Caco-2 (cell line): ENCODE results near the gene MS4A10. TPM values are rescaled to one million over a fixed set of nuclear protein-coding genes. Genes with fewer than 3 reads are reported as not detected.

ENCODE experiments used
- BruUV-seq: library from RNA; stranded (reverse); fragments of 400-500 nt; replicated peaks from 2 replicates; lab custom pipeline; 2021; lab: Mats Ljungman, UMichigan
- CTCF ChIA-PET: fragments of 300-600 bp; sonication (Branson Sonifier 250); formaldehyde crosslinking; loops from one replicate; lab custom pipeline; 2022; ENCODE audit warnings: antibody characterized with exemption; lab: Charles Lee
- POLR2A ChIA-PET: fragments of 300-600 bp; sonication (Branson Sonifier 250); formaldehyde crosslinking; loops from one replicate; lab custom pipeline; 2022; ENCODE audit warnings: antibody characterized with exemption; lab: Charles Lee
- DNase-seq, 2 experiments: peaks; one replicate each; pipeline versions ENCODE4 v3.0.0 to v3.0.0-alpha.2; 2020 to 2022
- H3K27me3 ChIP-seq: replicated peaks from 2 replicates; pipeline ENCODE4 v1.6.0; 2011; ENCODE audit warnings: low read length; ENCODE audit not compliant: control insufficient read depth, insufficient read depth
- H3K36me3 ChIP-seq: 2 replicates; pipeline ENCODE4 v1.5.1; 2011; ENCODE audit warnings: low read length; ENCODE audit not compliant: control insufficient read depth, insufficient read depth
- H3K4me1 ChIP-seq: fragments of 250-450 bp; sonication (Bioruptor Pico); 2 replicates; pipeline ENCODE4 v1.5.1; 2020; ENCODE audit warnings: mild to moderate bottlenecking
- H3K4me3 ChIP-seq: 2 replicates; pipeline ENCODE4 v1.5.1; 2011; ENCODE audit warnings: low read depth, mild to moderate bottlenecking, control low read depth, low read length
- H3K9me3 ChIP-seq: fragments of 250-450 bp; sonication (Bioruptor Pico); 2 replicates; pipeline ENCODE4 v1.5.1; 2020; ENCODE audit warnings: mild to moderate bottlenecking, moderate library complexity
- H3K27ac Mint-ChIP-seq: one replicate; pipeline ENCODE4 v1.8.0; 2022; ENCODE audit warnings: mixed read lengths; ENCODE audit not compliant: unreplicated experiment
- H3K27me3 Mint-ChIP-seq: one replicate; pipeline ENCODE4 v1.8.0; 2022; ENCODE audit warnings: mixed read lengths; ENCODE audit not compliant: insufficient read depth, unreplicated experiment
- H3K36me3 Mint-ChIP-seq: one replicate; pipeline ENCODE4 v1.8.0; 2022; ENCODE audit warnings: mild to moderate bottlenecking, mixed read lengths; ENCODE audit not compliant: insufficient read depth, unreplicated experiment
- H3K4me1 Mint-ChIP-seq: one replicate; pipeline ENCODE4 v1.8.0; 2022; ENCODE audit warnings: low read depth, mixed read lengths; ENCODE audit not compliant: unreplicated experiment
- H3K4me3 Mint-ChIP-seq: one replicate; pipeline ENCODE4 v1.8.0; 2022; ENCODE audit warnings: mild to moderate bottlenecking, moderate library complexity, mixed read lengths; ENCODE audit not compliant: unreplicated experiment
- H3K9me3 Mint-ChIP-seq: one replicate; pipeline ENCODE4 v1.8.0; 2022; ENCODE audit warnings: mixed read lengths; ENCODE audit not compliant: unreplicated experiment
- intact Hi-C: fragments of 100-400 bp; cut with micrococcal nuclease; formaldehyde crosslinking; loops from one replicate; pipeline ENCODE4 v1.10.0; 2022; ENCODE audit not compliant: unreplicated experiment
- total RNA-seq: library from RNA; stranded (reverse); gene quantifications from 2 replicates; pipeline ENCODE4 v1.2.3, GENCODE V29; 2022
- TF ChIP-seq, protein P1 (sequence below), 2 experiments: fragments of 200-600 bp in 1 of 2; IDR thresholded peaks; 1 replicate in 1 of 2; 2 replicates in 1 of 2; pipeline versions ENCODE4 v1.5.1 to v1.8.0; 2011 to 2022; ENCODE audit warnings: antibody characterized with exemption in 1 of 2, control low read depth in 1 of 2, inconsistent platforms in 1 of 2, low read depth in 1 of 2, low read length in 1 of 2, mild to moderate bottlenecking in 1 of 2, moderate library complexity in 1 of 2; ENCODE audit not compliant: insufficient read depth in 1 of 2, severe bottlenecking in 1 of 2, unreplicated experiment in 1 of 2

The MS4A10 gene
- total RNA-seq, 1 experiment from 2014 or later, result 0.14 TPM

DNA sequence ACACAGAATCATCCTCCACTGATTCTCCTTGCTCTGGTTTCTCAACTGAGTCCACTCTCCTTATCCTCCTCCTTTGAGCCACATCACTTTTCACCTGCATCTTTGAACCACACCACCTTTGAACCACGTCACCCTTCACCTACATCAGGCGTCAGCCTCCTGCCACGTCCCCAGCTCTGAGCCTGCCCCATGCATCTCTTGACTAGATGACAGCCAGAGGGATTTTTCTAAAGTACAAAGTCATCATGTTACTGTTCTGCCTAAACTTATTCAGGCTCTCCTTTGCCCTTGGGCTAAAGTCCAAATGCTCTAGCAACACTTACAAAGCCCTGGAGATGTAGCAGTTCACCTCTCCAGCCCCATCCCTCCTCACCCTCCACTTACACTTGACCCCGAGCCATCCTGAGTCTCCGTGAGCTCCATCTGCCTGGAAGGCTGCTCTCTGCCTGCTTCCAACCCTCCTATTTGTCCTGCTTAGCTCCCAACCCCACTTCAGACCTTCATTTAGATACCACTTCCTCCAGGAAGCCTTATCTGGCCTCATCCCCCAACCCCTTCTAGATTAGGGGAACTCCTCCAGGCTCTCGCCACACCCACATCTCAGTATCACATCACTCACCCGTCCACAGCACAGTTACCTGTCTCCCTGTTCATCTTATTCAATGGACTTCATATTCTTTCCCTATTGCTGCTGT is 3.7 kb upstream of the MS4A10 start:
- H3K27ac Mint-ChIP-seq, result no peak overlapping the region
- H3K9me3 Mint-ChIP-seq, result no peaks in the 10 kb centered on the region
- intact Hi-C loops, result no loop called here
- Histone ChIP-seq H3K4me1 (peaks cover 8% of the 10 kb centered on the region; the same call in 1 of the 2 replicates), H3K27me3 (no peaks in the 10 kb centered on the region), H3K36me3 (no peaks in the 10 kb centered on the region), H3K4me3 (no peak overlapping the region), H3K9me3 (no peaks in the 10 kb centered on the region)
- ChIA-PET CTCF (no interaction called here), POLR2A (no interaction called here)
- no peak for DNase-seq
- TF ChIP-seq, protein P1, sequence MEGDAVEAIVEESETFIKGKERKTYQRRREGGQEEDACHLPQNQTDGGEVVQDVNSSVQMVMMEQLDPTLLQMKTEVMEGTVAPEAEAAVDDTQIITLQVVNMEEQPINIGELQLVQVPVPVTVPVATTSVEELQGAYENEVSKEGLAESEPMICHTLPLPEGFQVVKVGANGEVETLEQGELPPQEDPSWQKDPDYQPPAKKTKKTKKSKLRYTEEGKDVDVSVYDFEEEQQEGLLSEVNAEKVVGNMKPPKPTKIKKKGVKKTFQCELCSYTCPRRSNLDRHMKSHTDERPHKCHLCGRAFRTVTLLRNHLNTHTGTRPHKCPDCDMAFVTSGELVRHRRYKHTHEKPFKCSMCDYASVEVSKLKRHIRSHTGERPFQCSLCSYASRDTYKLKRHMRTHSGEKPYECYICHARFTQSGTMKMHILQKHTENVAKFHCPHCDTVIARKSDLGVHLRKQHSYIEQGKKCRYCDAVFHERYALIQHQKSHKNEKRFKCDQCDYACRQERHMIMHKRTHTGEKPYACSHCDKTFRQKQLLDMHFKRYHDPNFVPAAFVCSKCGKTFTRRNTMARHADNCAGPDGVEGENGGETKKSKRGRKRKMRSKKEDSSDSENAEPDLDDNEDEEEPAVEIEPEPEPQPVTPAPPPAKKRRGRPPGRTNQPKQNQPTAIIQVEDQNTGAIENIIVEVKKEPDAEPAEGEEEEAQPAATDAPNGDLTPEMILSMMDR (IDR thresholded peaks at IDR 0.05; ENCODE audit: insufficient read depth in 1 of 2, low read depth in 1 of 2, low read length in 1 of 2, severe bottlenecking in 1 of 2, unreplicated experiment in 1 of 2), result no peak
- no TSS peak for BruUV-seq
- H3K27me3 Mint-ChIP-seq, result no peaks in the 10 kb centered on the region
- no peak overlapping the region for H3K4me3 Mint-ChIP-seq
- H3K4me1 Mint-ChIP-seq, result no peaks in the 10 kb centered on the region
- no peaks in the 10 kb centered on the region for H3K36me3 Mint-ChIP-seq

DNA sequence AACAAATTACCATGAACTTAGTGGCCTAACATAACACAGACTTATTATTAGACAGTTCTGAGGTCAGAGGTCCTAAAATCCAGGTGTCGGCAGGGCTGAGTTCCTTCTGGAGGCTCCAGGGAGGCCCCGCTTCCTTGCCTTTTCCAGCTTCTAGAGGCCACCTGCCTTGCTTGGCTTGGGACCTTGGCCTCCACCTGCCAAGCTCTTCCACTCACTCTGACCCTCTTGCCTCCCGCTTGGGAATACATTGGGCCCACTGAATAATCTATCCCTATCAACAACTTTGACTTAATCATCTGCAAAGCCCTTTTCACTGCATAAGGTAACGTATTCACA is 3.2 kb upstream of the MS4A10 start:
- Histone ChIP-seq H3K4me1 (peaks cover 8% of the 10 kb centered on the region; the same call in 1 of the 2 replicates), H3K27me3 (no peaks in the 10 kb centered on the region), H3K9me3 (no peaks in the 10 kb centered on the region), H3K4me3 (no peak overlapping the region), H3K36me3 (no peaks in the 10 kb centered on the region)
- DNase-seq, result no peak
- BruUV-seq, result no TSS peak
- H3K36me3 Mint-ChIP-seq, result no peaks in the 10 kb centered on the region
- intact Hi-C loops, result no loop called here
- CTCF ChIA-PET, result no interaction called here
- H3K27ac Mint-ChIP-seq, result no peak overlapping the region
- H3K27me3 Mint-ChIP-seq, result no peaks in the 10 kb centered on the region
- POLR2A ChIA-PET, result no interaction called here
- TF ChIP-seq, protein P1 (IDR thresholded peaks at IDR 0.05; ENCODE audit: insufficient read depth in 1 of 2, low read depth in 1 of 2, low read length in 1 of 2, severe bottlenecking in 1 of 2, unreplicated experiment in 1 of 2), result no peak
- no peak overlapping the region for H3K4me3 Mint-ChIP-seq
- H3K4me1 Mint-ChIP-seq, result no peaks in the 10 kb centered on the region
- H3K9me3 Mint-ChIP-seq, result no peaks in the 10 kb centered on the region

DNA sequence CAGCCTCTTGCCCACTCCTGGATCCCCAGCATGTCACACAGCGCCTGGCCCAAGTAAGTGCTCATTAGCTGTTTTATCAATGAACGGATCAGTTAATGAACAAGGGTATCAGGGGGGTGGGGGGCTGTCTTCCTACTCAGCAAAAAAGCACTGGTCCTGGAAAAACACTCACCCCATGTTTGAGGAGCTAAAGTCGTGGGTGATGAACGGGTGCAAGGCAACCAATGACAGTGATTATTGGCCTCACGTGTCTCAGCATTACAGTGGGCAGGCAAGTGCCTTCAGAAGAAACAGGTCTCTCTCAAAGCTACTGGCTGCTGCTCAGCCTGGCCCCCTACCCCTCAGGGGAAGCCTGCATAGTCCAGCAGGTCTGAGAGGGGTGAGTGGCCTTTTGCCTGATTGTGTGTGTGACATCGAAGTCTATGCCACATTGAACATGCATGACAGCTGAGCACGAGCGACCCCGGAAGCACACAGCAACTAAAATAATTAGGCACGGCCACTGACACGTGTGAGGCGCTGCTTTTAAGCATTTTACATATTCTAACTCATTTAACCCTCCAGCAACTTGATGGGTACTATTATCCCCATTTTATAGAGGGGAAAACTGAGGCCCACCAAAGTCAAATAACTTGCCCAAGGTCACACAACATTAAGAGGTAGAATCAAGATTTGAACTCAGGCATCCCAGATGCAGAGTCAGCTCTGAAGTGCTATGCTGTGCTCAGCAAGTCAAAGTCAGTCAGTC is 2.6 kb upstream of the MS4A10 start:
- CTCF ChIA-PET, result no interaction called here
- H3K27me3 ChIP-seq, result no peaks in the 10 kb centered on the region
- no peak for DNase-seq
- TF ChIP-seq, protein P1 (IDR thresholded peaks at IDR 0.05; ENCODE audit: insufficient read depth in 1 of 2, low read depth in 1 of 2, low read length in 1 of 2, severe bottlenecking in 1 of 2, unreplicated experiment in 1 of 2), result no peak
- no peaks in the 10 kb centered on the region for H3K36me3 ChIP-seq
- intact Hi-C loops, result no loop called here
- no peaks in the 10 kb centered on the region for H3K27me3 Mint-ChIP-seq
- BruUV-seq, result no TSS peak
- H3K27ac Mint-ChIP-seq, result no peak overlapping the region
- no peaks in the 10 kb centered on the region for H3K36me3 Mint-ChIP-seq
- H3K4me1 Mint-ChIP-seq, result no peaks in the 10 kb centered on the region
- H3K9me3 Mint-ChIP-seq, result no peaks in the 10 kb centered on the region
- H3K4me3 Mint-ChIP-seq, result no peak overlapping the region
- POLR2A ChIA-PET, result no interaction called here
- no peak overlapping the region for H3K4me3 ChIP-seq
- H3K4me1 ChIP-seq, result peaks cover 8% of the 10 kb centered on the region; the same call in 1 of the 2 replicates
- H3K9me3 ChIP-seq, result no peaks in the 10 kb centered on the region
